CD4-positive, alpha-beta T cell treated with Interleukin-4 for 1 hour (primary cell): ENCODE data around the gene PNP.
A peak's percentile ranks its signal among the peaks of the same experiment; 100 is the strongest.
"Not testable (repeated sequence)": the region's sequence is repeated elsewhere in the genome, so short reads cannot be mapped to it uniquely, and the experiment has no call there.

Experiments
- DNase-seq, 2 donors: peaks; one replicate each; pipeline ENCODE4 v3.0.0-alpha.2; 2020 to 2022

The PNP gene

GRCh38 chr14:20493634-20494033, 24.4 kb downstream of the PNP start:
- no peak for DNase-seq

- DNase-seq = peak in 1 of 2 donors; percentile 16
Observed at GRCh38 chr14:20494935-20495766, 25.9 kb downstream of the PNP start.

GRCh38 chr14:20498622-20499021, 29.4 kb downstream of the PNP start:
- DNase-seq = no peak

- DNase-seq = no peak
Observed at GRCh38 chr14:20499108-20499507, 29.9 kb downstream of the PNP start.

- DNase-seq = no peak
Observed at GRCh38 chr14:20499881-20500280, 30.7 kb downstream of the PNP start.

- DNase-seq = no peak
Observed at GRCh38 chr14:20501346-20501745, 32.1 kb downstream of the PNP start.

- no peak for DNase-seq
Observed at GRCh38 chr14:20503898-20504297, 34.7 kb downstream of the PNP start.

GRCh38 chr14:20506276-20506675, 37.1 kb downstream of the PNP start:
- DNase-seq = not testable (repeated sequence)

- DNase-seq = not testable (repeated sequence)
Observed at GRCh38 chr14:20506752-20507151, 37.5 kb downstream of the PNP start.

- DNase-seq = not testable (repeated sequence)
Observed at GRCh38 chr14:20507537-20507936, 38.3 kb downstream of the PNP start.

GRCh38 chr14:20508367-20508766, 39.2 kb downstream of the PNP start:
- no peak for DNase-seq

- no peak for DNase-seq
Observed at GRCh38 chr14:20512177-20512905, 43.1 kb downstream of the PNP start.

GRCh38 chr14:20515846-20516245, 46.6 kb downstream of the PNP start:
- DNase-seq = no peak

GRCh38 chr14:20516921-20517320, 47.7 kb downstream of the PNP start:
- DNase-seq = no peak

- DNase-seq = no peak
Observed at GRCh38 chr14:20522332-20522731, 53.1 kb downstream of the PNP start.

GRCh38 chr14:20524027-20524426, 54.8 kb downstream of the PNP start:
- no peak for DNase-seq
